DND-41 (cell line): ENCODE measurements around the gene RNF4.

Source experiments
- ATAC-seq: fragments of 200-7000 bp; cut with Tn5 transposase; 3 replicates; pipeline ENCODE4 v1.9.1; 2021; ENCODE audit warnings: low read depth; ENCODE audit not compliant: insufficient read depth
- DNase-seq: peaks from one replicate; pipeline ENCODE4 v3.0.0-alpha.2; 2020
- H2AFZ ChIP-seq: 2 replicates; pipeline ENCODE4 v1.6.0; 2012; ENCODE audit warnings: low read depth, low read length
- H3K27ac ChIP-seq: 2 replicates; pipeline ENCODE4 v1.5.1; 2012; ENCODE audit warnings: low read length, inconsistent platforms
- H3K27me3 ChIP-seq: fragments of 200-600 bp; sonication (generic); 2 replicates; pipeline ENCODE4 v1.6.0; 2012; ENCODE audit warnings: low read length, mild to moderate bottlenecking, inconsistent platforms; ENCODE audit not compliant: insufficient read depth, poor library complexity
- H3K36me3 ChIP-seq: 2 replicates; pipeline ENCODE4 v1.5.1; 2012; ENCODE audit warnings: low read length, inconsistent platforms; ENCODE audit not compliant: insufficient read depth
- H3K4me1 ChIP-seq: 2 replicates; pipeline ENCODE4 v1.5.1; 2012; ENCODE audit warnings: mild to moderate bottlenecking, low read length; ENCODE audit not compliant: insufficient read depth
- H3K4me2 ChIP-seq: 2 replicates; pipeline ENCODE4 v1.6.0; 2012; ENCODE audit warnings: mild to moderate bottlenecking, moderate library complexity, low read length, inconsistent platforms; ENCODE audit not compliant: insufficient read depth
- H3K4me3 ChIP-seq, 2 experiments: fragments of 200-600 bp in 1 of 2; shearing (Covaris generic) in 1 of 2; 2 replicates each; pipeline ENCODE4 v1.5.1; 2012 to 2016; ENCODE audit warnings: inconsistent platforms in 2 of 2, low read length in 2 of 2, mild to moderate bottlenecking in 2 of 2, low read depth in 1 of 2, moderate library complexity in 1 of 2
- H3K79me2 ChIP-seq: 2 replicates; pipeline ENCODE4 v1.6.0; 2012; ENCODE audit warnings: low read length, inconsistent platforms; ENCODE audit not compliant: insufficient read depth
- H3K9ac ChIP-seq: 2 replicates; pipeline ENCODE4 v1.6.0; 2012; ENCODE audit warnings: low read depth, mild to moderate bottlenecking, inconsistent platforms, low read length, moderate library complexity
- H3K9me3 ChIP-seq: 2 replicates; pipeline ENCODE4 v1.5.1; 2012; ENCODE audit warnings: low read length, moderate library complexity, mild to moderate bottlenecking, inconsistent platforms; ENCODE audit not compliant: insufficient read depth, severe bottlenecking
- H4K20me1 ChIP-seq: 2 replicates; pipeline ENCODE4 v1.6.0; 2012; ENCODE audit warnings: low read length; ENCODE audit not compliant: insufficient read depth
- EZH2 ChIP-seq: IDR thresholded peaks from 3 replicates; pipeline ENCODE4 v1.6.1; 2012; ENCODE audit warnings: borderline replicate concordance, low read depth, mild to moderate bottlenecking, moderate library complexity, low read length, inconsistent platforms; ENCODE audit not compliant: severe bottlenecking
- TF ChIP-seq, protein P1 (sequence below): IDR thresholded peaks from 2 replicates; pipeline ENCODE4 v1.5.1; 2012; ENCODE audit warnings: borderline replicate concordance, low read length, moderate library complexity, mild to moderate bottlenecking; ENCODE audit not compliant: poor library complexity, severe bottlenecking; ENCODE audit errors: extremely low read depth

Gene RNF4

GRCh38 chr4:2489841-2490552 lies 21.1 kb downstream of the RNF4 start:
- H3K4me3 ChIP-seq, result no peak overlapping the region
- H3K9ac ChIP-seq, result no peak overlapping the region
- H3K27me3 ChIP-seq, result no peaks in the 10 kb centered on the region
- TF ChIP-seq, protein P1, sequence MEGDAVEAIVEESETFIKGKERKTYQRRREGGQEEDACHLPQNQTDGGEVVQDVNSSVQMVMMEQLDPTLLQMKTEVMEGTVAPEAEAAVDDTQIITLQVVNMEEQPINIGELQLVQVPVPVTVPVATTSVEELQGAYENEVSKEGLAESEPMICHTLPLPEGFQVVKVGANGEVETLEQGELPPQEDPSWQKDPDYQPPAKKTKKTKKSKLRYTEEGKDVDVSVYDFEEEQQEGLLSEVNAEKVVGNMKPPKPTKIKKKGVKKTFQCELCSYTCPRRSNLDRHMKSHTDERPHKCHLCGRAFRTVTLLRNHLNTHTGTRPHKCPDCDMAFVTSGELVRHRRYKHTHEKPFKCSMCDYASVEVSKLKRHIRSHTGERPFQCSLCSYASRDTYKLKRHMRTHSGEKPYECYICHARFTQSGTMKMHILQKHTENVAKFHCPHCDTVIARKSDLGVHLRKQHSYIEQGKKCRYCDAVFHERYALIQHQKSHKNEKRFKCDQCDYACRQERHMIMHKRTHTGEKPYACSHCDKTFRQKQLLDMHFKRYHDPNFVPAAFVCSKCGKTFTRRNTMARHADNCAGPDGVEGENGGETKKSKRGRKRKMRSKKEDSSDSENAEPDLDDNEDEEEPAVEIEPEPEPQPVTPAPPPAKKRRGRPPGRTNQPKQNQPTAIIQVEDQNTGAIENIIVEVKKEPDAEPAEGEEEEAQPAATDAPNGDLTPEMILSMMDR, result no peak
- no peak for TF ChIP-seq EZH2
- peaks cover 83% of the 10 kb centered on the region for H4K20me1 ChIP-seq
- peaks cover 96% of the 10 kb centered on the region for H3K79me2 ChIP-seq
- no peak overlapping the region for H3K27ac ChIP-seq
- H3K9me3 ChIP-seq, result no peaks in the 10 kb centered on the region
- H3K4me1 ChIP-seq, result no peaks in the 10 kb centered on the region
- no peak for DNase-seq
- H2AFZ ChIP-seq, result no peak overlapping the region
- no peak overlapping the region for H3K4me2 ChIP-seq
- H3K36me3 ChIP-seq, result peaks cover 88% of the 10 kb centered on the region
- ATAC-seq, result no peak

DNA sequence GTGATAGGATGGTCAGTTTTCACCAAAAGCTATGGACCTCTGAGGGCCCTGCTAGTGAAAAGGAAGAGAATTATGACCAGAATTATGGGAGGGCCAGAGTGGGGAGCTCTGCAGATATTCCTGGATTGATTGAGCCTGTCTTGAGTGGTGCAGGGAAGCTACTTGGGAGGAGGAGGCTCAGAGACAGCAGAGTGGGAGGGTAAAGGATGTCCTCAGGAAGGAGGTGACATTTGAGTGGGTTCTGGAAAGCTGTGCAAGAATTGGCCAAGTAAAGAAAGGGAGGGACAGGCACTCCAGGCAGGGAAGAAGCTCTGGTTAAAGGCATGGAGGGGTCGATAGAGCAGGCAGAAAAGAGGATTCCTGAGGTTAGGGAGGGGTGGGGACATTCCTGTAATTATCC lies 24.1 kb downstream of the RNF4 start:
- Histone ChIP-seq H3K27ac (no peak overlapping the region), H3K9me3 (no peaks in the 10 kb centered on the region), H4K20me1 (peaks cover 77% of the 10 kb centered on the region), H3K9ac (no peak overlapping the region), H2AFZ (no peak overlapping the region), H3K27me3 (no peaks in the 10 kb centered on the region), H3K36me3 (peaks cover 91% of the 10 kb centered on the region), H3K4me1 (no peaks in the 10 kb centered on the region), H3K4me3 (no peak overlapping the region), H3K4me2 (no peak overlapping the region), H3K79me2 (peaks cover 93% of the 10 kb centered on the region)
- no peak for ATAC-seq
- DNase-seq, result no peak
- TF ChIP-seq, protein P1, result no peak
- no peak for TF ChIP-seq EZH2

DNA sequence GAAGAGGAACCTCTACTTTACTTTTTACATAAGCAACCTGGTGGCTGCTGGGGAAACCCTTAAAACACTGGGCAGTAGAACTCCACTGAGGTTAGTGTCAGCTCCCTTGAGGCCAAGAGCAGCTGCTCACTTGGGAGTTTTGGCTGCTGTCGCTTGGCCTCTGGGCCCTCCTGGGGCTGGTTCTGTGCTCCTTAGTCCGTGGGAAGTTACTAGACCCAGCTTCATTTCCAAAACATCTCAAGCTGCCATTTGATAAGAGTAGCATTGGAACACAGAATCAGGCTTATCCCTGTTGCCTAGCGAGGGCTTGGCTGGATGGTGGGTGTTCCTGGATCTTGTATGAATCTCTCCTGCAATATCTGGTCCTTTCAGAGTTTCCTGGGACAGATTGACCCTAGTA lies 26.1 kb downstream of the RNF4 start:
- no peak overlapping the region for H3K4me2 ChIP-seq
- no peaks in the 10 kb centered on the region for H3K27me3 ChIP-seq
- H3K4me1 ChIP-seq, result no peaks in the 10 kb centered on the region
- DNase-seq (no peak), ATAC-seq (no peak)
- H3K9me3 ChIP-seq, result no peaks in the 10 kb centered on the region
- no peak overlapping the region for H2AFZ ChIP-seq
- TF ChIP-seq, protein P1, result no peak
- TF ChIP-seq EZH2, result no peak
- H3K9ac ChIP-seq, result no peak overlapping the region
- H4K20me1 ChIP-seq, result peaks cover 63% of the 10 kb centered on the region
- no peak overlapping the region for H3K4me3 ChIP-seq
- peaks cover 83% of the 10 kb centered on the region for H3K79me2 ChIP-seq
- no peak overlapping the region for H3K27ac ChIP-seq
- H3K36me3 ChIP-seq, result peaks cover 95% of the 10 kb centered on the region
